Measurements from ENCODE around the gene MEDAG.

DNA sequence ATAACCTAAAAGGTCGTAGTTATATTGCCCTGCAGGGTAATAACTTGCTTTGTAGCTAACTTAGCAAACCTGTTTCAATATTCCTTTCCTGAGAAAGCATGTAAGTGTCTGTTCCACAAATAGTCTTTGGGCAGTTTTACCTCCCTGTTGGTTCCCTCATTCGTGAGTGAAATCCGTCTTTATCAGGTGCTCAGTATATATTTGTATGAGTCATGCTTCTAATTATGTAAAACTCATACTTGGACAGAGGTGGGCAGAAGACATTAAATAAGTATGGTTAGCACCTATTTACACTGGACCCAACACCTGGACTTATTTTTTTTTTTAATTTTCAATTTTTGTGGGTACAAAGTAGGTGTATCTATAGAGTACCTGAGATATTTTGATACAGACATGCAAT lies 44.9 kb upstream of the MEDAG start:
- TF ChIP-seq CTCF (conservative IDR thresholded peaks at IDR 0.05) (no peak), EZH2 (IDR thresholded peaks at IDR 0.05; ENCODE audit: low read depth) (no peak)

Measured in PC-9 (cell line).